ENCODE measurements around the gene DCAF11.

DCAF11 gene

GRCh38 chr14:24085215-24085614 is 29.4 kb upstream of the DCAF11 start:
- DNase-seq (ENCODE audit: low read depth in 2 of 2) = no peak
- TF ChIP-seq CTCF (IDR thresholded peaks at IDR 0.05; ENCODE audit: low read depth, low read length) = no peak
- H3K4me3 ChIP-seq (replicated peaks in 1 of 2; ENCODE audit: low read depth in 2 of 2, low read length in 2 of 2) = no peak overlapping the region

- no peak for TF ChIP-seq CTCF (IDR thresholded peaks at IDR 0.05; ENCODE audit: low read depth, low read length)
- H3K4me3 ChIP-seq (replicated peaks in 1 of 2; ENCODE audit: low read depth in 2 of 2, low read length in 2 of 2) = no peak overlapping the region
- DNase-seq (ENCODE audit: low read depth in 2 of 2) = no peak
These were observed 28.2 kb upstream of the DCAF11 start for GRCh38 chr14:24086193-24086955.

- no peak for DNase-seq (ENCODE audit: low read depth in 2 of 2)
- no peak for TF ChIP-seq CTCF (IDR thresholded peaks at IDR 0.05; ENCODE audit: low read depth, low read length)
- no peak overlapping the region for H3K4me3 ChIP-seq (replicated peaks in 1 of 2; ENCODE audit: low read depth in 2 of 2, low read length in 2 of 2)
These were observed 27.6 kb upstream of the DCAF11 start for GRCh38 chr14:24087004-24087403.

GRCh38 chr14:24088095-24088494 is 26.5 kb upstream of the DCAF11 start:
- no peak for DNase-seq (ENCODE audit: low read depth in 2 of 2)
- TF ChIP-seq CTCF (IDR thresholded peaks at IDR 0.05; ENCODE audit: low read depth, low read length) = no peak
- H3K4me3 ChIP-seq (replicated peaks in 1 of 2; ENCODE audit: low read depth in 2 of 2, low read length in 2 of 2) = no peak overlapping the region

- no peak for TF ChIP-seq CTCF (IDR thresholded peaks at IDR 0.05; ENCODE audit: low read depth, low read length)
These were observed 24.7 kb upstream of the DCAF11 start for GRCh38 chr14:24089890-24090289.

GRCh38 chr14:24092110-24092504 is 22.5 kb upstream of the DCAF11 start:
- TF ChIP-seq CTCF (IDR thresholded peaks at IDR 0.05; ENCODE audit: low read depth, low read length) = no peak
- H3K4me3 ChIP-seq (replicated peaks in 1 of 2; ENCODE audit: low read depth in 2 of 2, low read length in 2 of 2) = no peak overlapping the region
- DNase-seq (ENCODE audit: low read depth in 2 of 2) = no peak

More at GRCh38 chr14:24089890-24090289, 24.7 kb upstream of the DCAF11 start:
- DNase-seq (ENCODE audit: low read depth in 2 of 2) = no peak
- no peak overlapping the region for H3K4me3 ChIP-seq (replicated peaks in 1 of 2; ENCODE audit: low read depth in 2 of 2, low read length in 2 of 2)

All from cardiac fibroblast (primary cell).